Inferior parietal cortex (tissue), 1 donor: Measurements from ENCODE around the gene NKTR.
A peak's percentile ranks its signal among the peaks of the same experiment; 100 is the strongest.

ENCODE experiments used
- DNase-seq: peaks from one replicate; pipeline ENCODE4 v3.0.0-alpha.2; 2016; ENCODE audit errors: extremely low spot score

Gene NKTR

DNA sequence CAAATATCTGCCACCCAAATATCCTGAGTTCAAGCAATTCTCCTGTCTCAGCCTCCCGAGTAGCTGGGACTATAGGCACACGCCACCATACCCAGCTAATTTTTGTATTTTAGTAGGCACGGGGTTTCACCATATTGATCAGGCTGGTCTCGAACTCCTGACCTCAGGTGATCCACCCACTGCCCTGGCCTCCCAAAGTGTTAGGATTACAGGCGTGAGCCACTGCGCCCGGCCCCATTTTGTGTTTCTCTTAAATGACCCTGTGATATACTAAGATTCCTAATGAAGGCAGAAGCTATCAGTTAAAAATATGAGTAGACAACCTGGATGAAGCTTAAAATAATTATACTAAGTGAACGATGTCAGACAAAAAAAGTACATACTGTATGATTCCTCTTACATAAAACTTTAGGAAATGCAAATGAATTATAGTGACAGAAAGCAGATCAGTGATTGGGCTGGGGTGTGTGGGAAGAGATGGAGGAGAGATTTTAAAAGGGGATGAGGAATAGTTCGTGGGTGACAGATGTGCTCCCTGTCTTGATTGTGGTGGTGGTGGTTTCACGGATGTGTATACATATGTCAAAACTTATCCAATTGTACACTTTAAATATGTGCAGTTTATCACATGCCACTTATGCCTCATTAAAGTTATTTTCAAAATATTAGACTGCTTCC is 81.0 kb downstream of the NKTR start:
- no peak for DNase-seq

GRCh38 chr3:42682301-42683070 is 82.0 kb downstream of the NKTR start:
- DNase-seq = no peak

DNA sequence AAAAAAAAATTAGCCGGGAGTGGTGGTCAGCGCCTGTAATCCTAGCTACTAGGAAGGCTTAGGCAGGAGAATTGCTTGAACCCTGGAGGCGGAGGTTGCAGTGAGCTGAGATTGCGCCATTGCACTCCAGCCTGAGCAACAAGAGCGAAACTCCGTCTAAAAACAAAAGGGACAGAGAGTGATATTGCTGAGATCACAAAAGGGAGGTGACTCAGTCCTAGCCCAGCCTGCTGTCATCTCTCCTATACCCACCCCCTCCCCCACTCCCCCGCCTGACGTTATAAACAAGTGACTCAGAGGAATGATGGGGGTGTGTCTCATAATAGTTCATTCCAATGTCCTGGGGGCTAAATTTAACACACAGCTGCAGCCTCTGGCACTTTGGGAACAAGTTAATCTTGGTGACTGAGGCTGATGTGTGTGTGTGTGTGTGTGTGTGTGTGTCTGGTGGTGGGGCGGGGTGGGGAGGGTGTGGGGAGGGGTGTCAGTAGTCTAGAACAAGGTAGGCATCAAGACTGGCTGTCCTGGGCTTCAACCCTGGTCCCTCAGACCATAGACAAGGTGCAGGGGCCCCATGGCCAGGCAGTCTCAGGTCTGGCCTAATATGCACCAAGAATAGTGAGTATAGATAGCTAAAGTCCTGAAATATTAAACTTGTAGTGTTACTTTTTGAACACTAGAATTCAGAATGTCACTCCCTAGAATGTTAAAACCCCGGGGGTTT is 83.6 kb downstream of the NKTR start:
- peak; percentile 72 for DNase-seq

GRCh38 chr3:42684632-42685362 is 84.3 kb downstream of the NKTR start:
- DNase-seq = no peak

GRCh38 chr3:42685363-42685881 is 84.9 kb downstream of the NKTR start, which contains the start of gene KLHL40:
KLHL40 (plus strand) TSS chr3:42685537; CDS start chr3:42685619, 82 bp downstream.
- no peak for DNase-seq

- DNase-seq = no peak
Measured at GRCh38 chr3:42685891-42686820, 85.7 kb downstream of the NKTR start.

DNA sequence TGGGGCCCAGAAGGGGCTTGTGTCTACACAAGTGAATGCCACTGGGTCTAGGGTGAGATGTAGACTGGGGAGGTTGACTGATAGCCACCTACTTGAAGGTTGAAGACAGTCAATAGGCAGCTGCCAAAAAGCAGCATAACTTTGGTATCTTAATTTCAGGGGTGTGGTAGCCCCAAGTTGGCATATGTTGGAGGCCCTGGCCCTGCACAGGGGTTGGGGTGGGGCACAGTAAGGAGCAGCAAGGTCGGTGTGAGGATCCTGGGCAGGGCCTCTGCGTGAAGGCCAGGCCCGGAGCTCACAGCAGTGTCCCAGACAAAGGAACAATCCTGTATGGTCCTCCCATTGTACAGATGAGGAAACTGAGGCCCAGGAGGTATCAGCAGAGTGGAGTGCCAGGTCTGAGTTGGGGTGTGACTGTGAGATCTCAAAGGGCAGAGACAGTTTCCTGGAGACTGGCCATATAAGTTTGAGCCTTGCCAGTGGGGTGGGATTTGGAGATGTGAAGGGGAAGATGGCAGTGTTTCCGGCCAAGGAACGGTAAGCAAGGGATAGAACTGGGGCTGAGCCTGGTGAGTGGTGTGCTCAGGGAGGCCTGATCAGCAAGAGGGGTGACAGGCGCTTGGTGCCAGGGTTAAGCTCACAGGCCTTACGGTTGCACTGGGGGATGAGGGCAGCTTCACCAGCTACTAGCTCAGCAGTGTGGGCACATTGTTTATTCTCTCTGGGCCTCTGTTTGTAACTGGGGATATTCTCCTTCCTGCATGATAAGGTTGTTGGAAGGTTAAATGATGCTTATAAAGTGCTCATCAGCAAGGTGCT is 86.6 kb downstream of the NKTR start:
- no peak for DNase-seq

DNA sequence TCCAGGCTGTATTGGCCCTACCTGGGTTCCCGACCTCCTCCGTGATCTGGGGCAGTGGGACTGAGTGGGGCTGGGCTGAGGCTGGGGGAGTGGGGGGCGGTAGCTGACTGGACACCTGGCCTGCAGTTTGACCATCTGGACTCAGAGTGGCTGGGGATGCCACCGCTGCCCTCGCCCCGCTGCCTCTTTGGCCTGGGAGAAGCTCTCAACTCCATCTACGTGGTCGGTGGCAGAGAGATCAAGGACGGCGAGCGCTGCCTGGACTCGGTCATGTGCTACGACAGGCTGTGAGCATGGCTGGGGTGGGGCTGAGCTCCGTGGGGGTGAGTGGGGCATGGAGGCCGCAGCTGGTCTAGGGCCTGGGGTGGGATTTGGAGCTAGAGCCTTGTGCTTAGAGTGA is 87.5 kb downstream of the NKTR start:
- DNase-seq = no peak

- DNase-seq = no peak
Measured at GRCh38 chr3:42688487-42689420, 88.3 kb downstream of the NKTR start.

DNA sequence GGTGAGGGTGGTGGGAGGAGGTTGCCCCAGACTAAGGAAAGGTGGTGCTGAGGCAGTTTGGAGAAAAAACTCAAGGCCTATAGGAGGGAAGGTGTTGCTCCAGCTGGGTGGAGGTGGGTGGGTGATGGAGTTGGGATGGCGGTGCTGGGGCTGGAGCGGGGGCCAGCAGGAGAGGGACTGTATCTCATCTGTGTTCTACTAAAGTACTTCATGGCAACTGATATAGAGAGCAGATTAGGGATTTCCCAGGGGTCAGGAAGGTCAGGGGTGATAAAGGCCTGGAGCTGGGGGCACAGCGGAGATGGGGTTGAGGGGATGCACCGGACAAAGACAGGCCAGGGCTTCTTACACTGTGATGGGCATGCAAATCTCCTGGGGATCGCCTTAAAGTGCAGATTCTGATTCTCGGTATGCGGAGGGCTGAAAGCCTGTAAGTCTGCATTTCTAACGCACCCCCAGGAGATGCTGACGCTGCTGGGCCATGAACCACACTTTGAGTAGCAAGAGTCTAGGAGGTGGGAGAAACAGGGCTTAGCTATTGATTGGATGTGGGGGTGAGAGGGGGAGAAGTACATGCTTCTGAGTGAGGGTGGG is 89.0 kb downstream of the NKTR start:
- no peak for DNase-seq

DNA sequence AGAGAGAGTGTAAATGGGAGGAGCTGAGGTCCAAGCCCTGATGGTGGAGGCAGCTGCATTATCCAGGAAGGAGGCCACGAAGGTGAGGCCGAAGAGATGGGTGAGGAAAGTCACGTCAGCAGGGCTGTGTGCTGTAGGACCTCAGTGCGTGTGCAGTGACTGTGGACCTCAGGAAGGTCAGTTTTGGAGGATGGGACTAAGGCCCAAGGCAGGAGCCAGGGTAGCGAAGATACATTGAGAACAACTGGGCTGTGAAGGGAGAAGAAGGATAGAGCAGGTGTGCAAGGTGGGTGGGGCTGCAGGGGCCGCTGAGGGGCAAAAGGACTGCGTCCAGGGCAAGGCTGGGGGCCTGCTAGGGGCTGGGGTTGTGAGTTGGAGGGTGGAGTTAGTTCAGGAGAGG is 89.7 kb downstream of the NKTR start:
- no peak for DNase-seq

- no peak for DNase-seq
Measured at GRCh38 chr3:42690766-42691680, 90.5 kb downstream of the NKTR start.

DNA sequence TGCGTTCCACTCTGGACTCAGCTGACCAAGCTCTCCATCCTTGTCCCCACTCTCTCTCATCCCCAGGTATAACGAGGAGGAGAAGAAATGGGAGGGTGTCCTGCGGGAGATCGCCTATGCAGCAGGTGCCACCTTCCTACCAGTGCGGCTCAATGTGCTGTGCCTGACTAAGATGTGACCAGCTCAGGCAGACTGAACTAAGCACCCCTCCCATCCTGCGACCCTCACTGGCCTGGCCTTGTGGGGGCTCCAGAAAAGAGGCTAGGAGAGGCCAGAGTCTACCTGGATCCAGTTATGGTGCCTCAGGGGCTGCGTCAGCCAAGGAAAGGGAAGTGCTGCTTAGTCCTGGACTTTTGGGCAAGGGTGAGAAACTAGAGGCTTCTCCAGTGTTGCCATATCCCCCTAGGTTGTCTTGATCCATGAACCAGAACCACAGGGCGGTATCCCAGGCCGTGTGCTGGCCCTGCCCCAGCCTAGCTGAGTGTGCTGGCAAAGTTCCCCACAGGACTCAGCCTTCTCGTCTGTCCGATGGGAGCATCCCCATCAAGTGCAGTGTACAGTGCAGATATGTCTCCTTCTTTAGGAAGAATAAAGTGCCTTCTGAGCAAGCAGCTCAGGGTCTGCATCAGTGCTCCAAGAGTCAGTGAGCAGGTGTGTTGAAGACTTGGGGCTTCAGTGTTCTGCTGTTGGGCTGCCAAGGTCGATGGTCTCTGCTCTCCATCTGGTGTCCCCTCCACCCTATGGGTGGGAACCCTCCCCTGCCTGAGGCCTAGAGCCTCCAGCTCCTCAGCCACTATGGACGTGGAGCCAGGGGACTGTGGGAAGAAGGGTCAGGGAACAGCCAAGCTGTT is 91.6 kb downstream of the NKTR start:
- DNase-seq = no peak

DNA sequence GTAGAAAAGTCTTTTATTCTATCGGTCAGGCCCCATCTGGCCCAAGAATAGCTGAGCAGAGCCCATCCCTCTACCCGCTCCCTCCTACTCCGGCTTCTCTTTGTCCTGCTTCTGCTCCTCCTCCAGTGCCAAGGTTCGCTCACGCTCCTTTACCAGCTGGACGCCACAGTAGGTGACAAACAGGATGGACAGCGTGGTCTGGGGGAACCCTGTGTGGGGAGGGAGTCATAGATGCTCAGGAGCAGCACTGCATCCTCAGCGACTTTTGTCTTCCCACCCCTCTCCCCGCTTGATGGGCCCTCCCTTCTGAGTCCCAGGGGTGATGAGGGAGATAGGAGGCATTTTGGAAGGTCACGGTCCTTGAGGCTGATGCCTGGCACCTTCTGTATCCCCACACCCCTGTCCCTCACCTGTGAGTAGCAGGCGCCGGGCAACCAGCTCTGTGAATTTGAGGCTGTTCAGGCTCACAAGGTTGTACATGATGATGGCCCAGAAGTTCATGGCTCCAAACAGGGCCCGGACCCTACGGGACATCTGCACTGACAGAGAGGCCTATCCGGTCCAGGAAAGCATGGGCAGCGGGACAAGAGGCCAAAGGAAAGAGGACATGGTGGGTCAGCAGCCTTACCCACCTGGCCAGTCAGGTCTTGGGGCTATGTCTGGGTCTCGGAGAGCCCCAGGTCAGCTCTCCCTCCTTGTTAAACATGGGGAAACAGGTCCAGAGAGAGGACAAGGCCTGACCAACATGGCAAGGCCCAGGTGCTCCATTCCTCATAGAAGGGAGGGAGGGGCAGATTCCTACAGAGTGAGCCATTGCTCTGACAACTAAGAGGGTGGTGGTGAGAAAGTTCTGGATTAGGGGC is 92.4 kb downstream of the NKTR start:
- no peak for DNase-seq

GRCh38 chr3:42693530-42693930 is 93.0 kb downstream of the NKTR start:
- no peak for DNase-seq
